GM13977 (cell line): ENCODE measurements around the gene TMEM53.

Source experiments
- DNase-seq: peaks from one replicate; pipeline ENCODE4 v3.0.0; 2012; ENCODE audit warnings: low spot score
- in situ Hi-C: fragments of 300-500 bp; cut with MboI; formaldehyde crosslinking; loops from one replicate; pipeline ENCODE4 v1.12.0; 2022; ENCODE audit warnings: low sequenced_read_pairs, low pct_unique_long_range_greater_than_20kb, mixed read lengths, inconsistent platforms; ENCODE audit not compliant: unreplicated experiment
- TF ChIP-seq, protein P1 (sequence below): IDR thresholded peaks from 2 replicates; pipeline ENCODE4 v1.5.1; 2012; ENCODE audit warnings: mild to moderate bottlenecking, control low read depth; ENCODE audit not compliant: insufficient read depth; ENCODE audit errors: extremely low read depth, missing control alignments

The TMEM53 gene

GRCh38 chr1:44718091-44718490 lies 43.8 kb upstream of the TMEM53 start:
- in situ Hi-C loops = no loop called here
- TF ChIP-seq, protein P1, sequence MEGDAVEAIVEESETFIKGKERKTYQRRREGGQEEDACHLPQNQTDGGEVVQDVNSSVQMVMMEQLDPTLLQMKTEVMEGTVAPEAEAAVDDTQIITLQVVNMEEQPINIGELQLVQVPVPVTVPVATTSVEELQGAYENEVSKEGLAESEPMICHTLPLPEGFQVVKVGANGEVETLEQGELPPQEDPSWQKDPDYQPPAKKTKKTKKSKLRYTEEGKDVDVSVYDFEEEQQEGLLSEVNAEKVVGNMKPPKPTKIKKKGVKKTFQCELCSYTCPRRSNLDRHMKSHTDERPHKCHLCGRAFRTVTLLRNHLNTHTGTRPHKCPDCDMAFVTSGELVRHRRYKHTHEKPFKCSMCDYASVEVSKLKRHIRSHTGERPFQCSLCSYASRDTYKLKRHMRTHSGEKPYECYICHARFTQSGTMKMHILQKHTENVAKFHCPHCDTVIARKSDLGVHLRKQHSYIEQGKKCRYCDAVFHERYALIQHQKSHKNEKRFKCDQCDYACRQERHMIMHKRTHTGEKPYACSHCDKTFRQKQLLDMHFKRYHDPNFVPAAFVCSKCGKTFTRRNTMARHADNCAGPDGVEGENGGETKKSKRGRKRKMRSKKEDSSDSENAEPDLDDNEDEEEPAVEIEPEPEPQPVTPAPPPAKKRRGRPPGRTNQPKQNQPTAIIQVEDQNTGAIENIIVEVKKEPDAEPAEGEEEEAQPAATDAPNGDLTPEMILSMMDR = no peak
- no peak for DNase-seq

GRCh38 chr1:44717653-44718052 lies 43.4 kb upstream of the TMEM53 start:
- no peak for DNase-seq
- in situ Hi-C loops = no loop called here
- TF ChIP-seq, protein P1 = no peak

GRCh38 chr1:44717156-44717555 lies 42.9 kb upstream of the TMEM53 start:
- in situ Hi-C loops = no loop called here
- TF ChIP-seq, protein P1 = no peak
- no peak for DNase-seq

- peak; percentile 75 for DNase-seq
- in situ Hi-C loops = no loop called here
- TF ChIP-seq, protein P1 = peak; percentile 84
Observed at GRCh38 chr1:44714944-44715571, 40.8 kb upstream of the TMEM53 start.

DNA sequence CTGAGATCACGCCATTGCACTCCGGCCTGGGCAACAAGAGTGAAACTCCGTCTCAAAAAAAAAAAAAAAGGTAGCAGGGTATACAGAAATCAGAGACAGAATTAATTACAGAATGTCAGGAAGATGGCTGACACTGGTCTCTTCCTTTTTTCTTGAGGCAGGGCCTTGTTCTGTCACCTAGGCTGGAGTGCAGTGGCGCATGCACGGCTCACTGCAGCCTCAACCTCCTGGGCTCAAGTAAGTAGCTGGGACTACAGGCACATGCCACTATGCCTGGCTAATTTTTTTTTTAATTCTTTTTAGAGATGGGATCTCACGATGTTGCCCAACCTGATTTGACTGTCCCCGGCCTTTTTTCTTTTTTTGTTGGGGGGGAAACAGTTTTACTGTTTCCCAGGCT lies 40.3 kb upstream of the TMEM53 start:
- in situ Hi-C loops = no loop called here
- TF ChIP-seq, protein P1 = no peak
- no peak for DNase-seq

DNA sequence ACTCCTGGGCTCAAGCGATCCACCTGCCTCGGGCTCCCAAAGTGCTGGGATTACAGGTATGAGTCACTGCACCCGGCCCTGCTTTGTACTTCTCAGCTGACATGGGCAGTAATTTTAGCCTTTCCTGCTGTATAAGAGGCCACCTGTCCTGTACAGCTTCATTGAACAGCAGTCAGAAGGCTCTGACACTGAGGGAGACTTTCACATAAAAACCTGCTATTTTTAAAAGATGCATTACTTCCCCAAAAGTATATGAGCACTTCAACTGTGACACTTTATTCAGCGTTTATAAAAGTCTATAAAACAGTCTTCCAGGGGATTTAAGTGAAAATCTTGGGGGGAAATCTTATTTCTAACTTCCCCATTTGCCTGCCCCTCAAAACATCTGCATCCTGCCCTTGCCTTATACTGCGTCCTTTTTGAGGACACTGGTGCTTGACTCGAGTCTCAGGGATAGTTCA lies 39.1 kb upstream of the TMEM53 start:
- DNase-seq = no peak
- in situ Hi-C loops = no loop called here
- TF ChIP-seq, protein P1 = no peak
